CD4-positive, alpha-beta T cell treated with Interleukin-6 at 100 ng/mL for 8 hours (primary cell): ENCODE data around the gene OLIG3.

Source experiments
- DNase-seq: peaks from one replicate; pipeline ENCODE4 v3.0.0-alpha.2; 2020; ENCODE audit warnings: mixed read lengths, low spot score

Gene OLIG3

GRCh38 chr6:137467211-137467610 lies 27.0 kb downstream of the OLIG3 start:
- no peak for DNase-seq

- no peak for DNase-seq
Measured at GRCh38 chr6:137465378-137466009, 28.7 kb downstream of the OLIG3 start.

- DNase-seq: no peak
Measured at GRCh38 chr6:137452333-137452894, 41.8 kb downstream of the OLIG3 start.

GRCh38 chr6:137443901-137444300 lies 50.3 kb downstream of the OLIG3 start:
- DNase-seq: no peak
